ENCODE measurements around the gene SLC39A1. TPM values are rescaled to one million over a fixed set of nuclear protein-coding genes. Genes with fewer than 3 reads are reported as not detected.
A peak's percentile ranks its signal among the peaks of the same experiment; 100 is the strongest.

The SLC39A1 gene
- total and polyA plus RNA-seq, 9 of the 15 experiments (the other 6 are each of a cell fraction or from before 2014, with no cell fraction given) = 9.9 to 81.1 (median 62.7) TPM

DNA sequence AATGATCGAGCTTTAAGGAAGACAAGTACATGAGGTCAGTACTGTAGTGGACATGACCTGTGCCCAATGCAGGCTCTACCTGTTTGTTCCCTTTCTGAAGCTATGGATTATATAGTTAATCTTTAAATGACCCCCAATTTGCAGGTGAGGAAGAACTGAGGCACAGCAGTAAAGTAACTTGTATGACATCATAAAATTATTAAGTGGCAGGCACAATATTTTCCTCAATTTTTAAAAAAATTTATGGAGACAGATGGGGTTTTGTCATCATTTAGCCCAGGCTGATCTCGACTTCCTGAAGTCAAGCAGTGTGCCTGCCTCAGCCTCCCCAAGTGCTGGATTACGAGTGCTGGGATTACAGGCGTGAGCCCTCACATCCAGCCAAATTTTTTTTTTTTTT lies 36.9 kb downstream of the SLC39A1 start:
- H3K4me3 ChIP-seq = no peak overlapping the region
- no peaks in the 10 kb centered on the region for H3K9me1 ChIP-seq (ENCODE audit: control insufficient read depth, insufficient read depth, low read length)
- H3K79me2 ChIP-seq (ENCODE audit: control insufficient read depth, insufficient read depth, low read length) = peaks cover 9% of the 10 kb centered on the region
- H3K27me3 ChIP-seq (ENCODE audit: control insufficient read depth in 2 of 2, insufficient read depth in 2 of 2, low read length in 2 of 2) = no peaks in the 10 kb centered on the region
- peaks cover 0 to 4% of the 10 kb centered on the region in 2 experiments; a peak in 3 of 5 replicates for H3K4me1 ChIP-seq (replicated peaks in 1 of 2; ENCODE audit: control insufficient read depth in 2 of 2, insufficient read depth in 2 of 2, low read length in 2 of 2)
- FAIRE-seq = no peak
- ChIA-PET POLR2A (interaction anchor here (1.2 kb wide), 1 partner anchor 44 kb away, joined by 3 read pairs; no protein-coding TSS in a partner anchor), CTCF (ENCODE audit: low intra/inter-chr PET ratio) (no interaction called here)
- DNase-seq (ENCODE audit: extremely low read depth in 1 of 4, low spot score in 3 of 4) = no peak
- 65% methylated on average over 4 of the region's 4 CpGs for WGBS (ENCODE audit: insufficient coverage, low coverage, missing lambda C conversion rate)
- H3K9ac ChIP-seq (ENCODE audit: insufficient read depth in 1 of 2, low read depth in 2 of 2, low read length in 2 of 2) = no peak overlapping the region
- intact Hi-C loops (cut with micrococcal nuclease) (no loop called here), in situ Hi-C loops (cut with MboI) (no loop called here)
- no peaks in the 10 kb centered on the region for H4K20me1 ChIP-seq (replicated peaks; ENCODE audit: control insufficient read depth, insufficient read depth, low read length)
- no peak for ATAC-seq
- H3K27ac ChIP-seq (ENCODE audit: extremely low read depth, low read depth, low read length) = no peak overlapping the region
- H3K36me3 ChIP-seq (ENCODE audit: control insufficient read depth, insufficient read depth, low read length) = peaks cover 16% of the 10 kb centered on the region; the same call in 2 of the 3 replicates
- H2AFZ ChIP-seq (ENCODE audit: low read depth, low read length) = peak overlapping the region; percentile 46; the same call in 1 of the 2 replicates
- no peak for TF ChIP-seq CC2D1A (IDR thresholded peaks at IDR 0.05)
- TF ChIP-seq XRCC4 (IDR thresholded peaks at IDR 0.05; ENCODE audit: extremely low read depth, insufficient read depth, insufficient read length) = no peak
- TF ChIP-seq ERF (CRISPR knock-in tag; IDR thresholded peaks at IDR 0.05) = no peak
- TF ChIP-seq, protein P1, sequence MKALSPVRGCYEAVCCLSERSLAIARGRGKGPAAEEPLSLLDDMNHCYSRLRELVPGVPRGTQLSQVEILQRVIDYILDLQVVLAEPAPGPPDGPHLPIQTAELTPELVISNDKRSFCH (CRISPR knock-in tag; IDR thresholded peaks at IDR 0.05) = no peak
- TF ChIP-seq, protein P1 (tag; IDR thresholded peaks at IDR 0.05) = no peak
- TF ChIP-seq HNRNPLL (IDR thresholded peaks at IDR 0.05; ENCODE audit: low read depth, low read length, poor library complexity, severe bottlenecking) = no peak
- TF ChIP-seq NONO (IDR thresholded peaks at IDR 0.05; ENCODE audit: low read depth in 2 of 2, low read length in 1 of 2) = no peak
- TF ChIP-seq, protein P2, sequence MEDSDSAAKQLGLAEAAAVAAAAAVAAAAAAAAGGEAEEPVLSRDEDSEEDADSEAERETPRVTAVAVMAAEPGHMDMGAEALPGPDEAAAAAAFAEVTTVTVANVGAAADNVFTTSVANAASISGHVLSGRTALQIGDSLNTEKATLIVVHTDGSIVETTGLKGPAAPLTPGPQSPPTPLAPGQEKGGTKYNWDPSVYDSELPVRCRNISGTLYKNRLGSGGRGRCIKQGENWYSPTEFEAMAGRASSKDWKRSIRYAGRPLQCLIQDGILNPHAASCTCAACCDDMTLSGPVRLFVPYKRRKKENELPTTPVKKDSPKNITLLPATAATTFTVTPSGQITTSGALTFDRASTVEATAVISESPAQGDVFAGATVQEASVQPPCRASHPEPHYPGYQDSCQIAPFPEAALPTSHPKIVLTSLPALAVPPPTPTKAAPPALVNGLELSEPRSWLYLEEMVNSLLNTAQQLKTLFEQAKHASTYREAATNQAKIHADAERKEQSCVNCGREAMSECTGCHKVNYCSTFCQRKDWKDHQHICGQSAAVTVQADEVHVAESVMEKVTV (CRISPR knock-in tag; IDR thresholded peaks at IDR 0.05) = no peak
- TF ChIP-seq LEF1 (IDR thresholded peaks at IDR 0.05) = no peak
- TF ChIP-seq NFIC (IDR thresholded peaks at IDR 0.05) = no peak
- TF ChIP-seq STAT5B (CRISPR knock-in tag; IDR thresholded peaks at IDR 0.05) = no peak
- no peak for TF ChIP-seq CAMTA2 (CRISPR knock-in tag; conservative IDR thresholded peaks at IDR 0.05)
- TF ChIP-seq RBM15 (IDR thresholded peaks at IDR 0.05; ENCODE audit: insufficient read depth, low read length) = no peak
- H3K9me3 ChIP-seq (replicated peaks; ENCODE audit: control insufficient read depth, insufficient read depth, low read depth, low read length) = no peaks in the 10 kb centered on the region
- no peak overlapping the region for H3K4me2 ChIP-seq (ENCODE audit: insufficient read depth, low read length)
- no TSS peak for BruUV-seq (replicated peaks)
